ENCODE data around the gene SOX1. TPM values are rescaled to one million over a fixed set of nuclear protein-coding genes. Genes with fewer than 3 reads are reported as not detected.

Gene SOX1
- total and polyA plus RNA-seq, 9 of the 15 experiments (the other 6 are each of a cell fraction or from before 2014, with no cell fraction given) = not detected

DNA sequence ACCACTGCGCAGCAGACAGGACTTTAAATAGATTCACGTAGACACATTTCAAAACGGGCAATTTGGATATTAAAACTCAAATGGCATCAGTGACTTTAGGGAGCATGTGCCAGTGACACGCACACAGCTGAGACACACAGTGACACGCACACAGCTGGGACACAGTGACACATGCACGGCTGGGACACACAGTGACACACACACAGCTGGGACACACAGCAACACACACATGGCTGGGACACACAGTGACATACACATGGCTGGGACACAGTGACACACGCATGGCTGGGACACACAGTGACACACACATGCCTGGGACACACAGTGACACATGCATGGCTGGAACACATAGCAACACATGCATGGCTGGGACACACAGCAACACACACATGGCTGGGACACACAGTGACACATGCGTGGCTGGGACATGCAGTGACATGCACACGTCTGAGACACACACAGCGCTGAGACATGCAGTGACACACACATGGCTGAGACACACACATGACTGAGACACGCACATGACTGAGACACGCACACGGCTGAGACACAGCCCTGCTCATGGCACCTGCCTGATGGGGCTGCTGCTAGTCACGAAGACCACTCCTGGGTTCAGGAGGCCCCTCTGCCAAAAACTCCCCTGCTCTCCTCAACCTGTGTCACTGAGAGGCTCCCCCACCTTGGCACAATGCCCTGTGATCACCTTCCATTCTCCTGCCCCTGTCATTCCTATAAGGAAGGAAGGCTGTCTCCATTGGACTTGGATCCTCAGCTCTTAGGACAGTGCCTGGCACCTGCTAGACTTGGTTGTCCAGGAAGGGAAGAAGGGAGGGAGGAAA lies 52.5 kb downstream of the SOX1 start:
- H3K9me3 ChIP-seq (replicated peaks; ENCODE audit: control insufficient read depth, insufficient read depth, low read depth, low read length) = no peaks in the 10 kb centered on the region
- no peaks in the 10 kb centered on the region for H3K36me3 ChIP-seq (ENCODE audit: control insufficient read depth, insufficient read depth, low read length)
- H4K20me1 ChIP-seq (replicated peaks; ENCODE audit: control insufficient read depth, insufficient read depth, low read length) = 0 out of 2 replicates have a peak, but pooled peaks cover 3% of the 10 kb centered on the region
- no peak overlapping the region for H2AFZ ChIP-seq (ENCODE audit: low read depth, low read length)
- H3K79me2 ChIP-seq (ENCODE audit: control insufficient read depth, insufficient read depth, low read length) = no peaks in the 10 kb centered on the region
- H3K4me2 ChIP-seq (ENCODE audit: insufficient read depth, low read length) = no peak overlapping the region
- intact Hi-C loops (cut with micrococcal nuclease) (no loop called here), in situ Hi-C loops (cut with MboI) (no loop called here)
- ATAC-seq (no peak), FAIRE-seq (no peak), DNase-seq (ENCODE audit: extremely low read depth in 1 of 4, low spot score in 3 of 4) (no peak)
- H3K4me3 ChIP-seq = no peak overlapping the region
- POLR2A ChIA-PET = no interaction called here
- H3K9me1 ChIP-seq (ENCODE audit: control insufficient read depth, insufficient read depth, low read length) = no peaks in the 10 kb centered on the region
- no TSS peak for BruUV-seq (replicated peaks)
- no peak overlapping the region for H3K27ac ChIP-seq (ENCODE audit: extremely low read depth, low read depth, low read length)
- CTCF ChIA-PET (ENCODE audit: low intra/inter-chr PET ratio) = no interaction called here
- peaks cover 4 to 41% of the 10 kb centered on the region in 2 experiments; a peak in 3 of 5 replicates for H3K27me3 ChIP-seq (ENCODE audit: control insufficient read depth in 2 of 2, insufficient read depth in 2 of 2, low read length in 2 of 2)
- no peak overlapping the region for H3K9ac ChIP-seq (ENCODE audit: insufficient read depth in 1 of 2, low read depth in 2 of 2, low read length in 2 of 2)
- 0% methylated on average over 12 of the region's 14 CpGs for WGBS (ENCODE audit: insufficient coverage, low coverage, missing lambda C conversion rate)
- H3K4me1 ChIP-seq (replicated peaks in 1 of 2; ENCODE audit: control insufficient read depth in 2 of 2, insufficient read depth in 2 of 2, low read length in 2 of 2) = no peaks in the 10 kb centered on the region
- no peak for TF ChIP-seq SREBF1 (IDR thresholded peaks at IDR 0.05; ENCODE audit: borderline replicate concordance, low read depth, low read length)
- TF ChIP-seq SIRT6 (IDR thresholded peaks at IDR 0.05; ENCODE audit: low read depth, low read length) = no peak
- TF ChIP-seq, protein P1, sequence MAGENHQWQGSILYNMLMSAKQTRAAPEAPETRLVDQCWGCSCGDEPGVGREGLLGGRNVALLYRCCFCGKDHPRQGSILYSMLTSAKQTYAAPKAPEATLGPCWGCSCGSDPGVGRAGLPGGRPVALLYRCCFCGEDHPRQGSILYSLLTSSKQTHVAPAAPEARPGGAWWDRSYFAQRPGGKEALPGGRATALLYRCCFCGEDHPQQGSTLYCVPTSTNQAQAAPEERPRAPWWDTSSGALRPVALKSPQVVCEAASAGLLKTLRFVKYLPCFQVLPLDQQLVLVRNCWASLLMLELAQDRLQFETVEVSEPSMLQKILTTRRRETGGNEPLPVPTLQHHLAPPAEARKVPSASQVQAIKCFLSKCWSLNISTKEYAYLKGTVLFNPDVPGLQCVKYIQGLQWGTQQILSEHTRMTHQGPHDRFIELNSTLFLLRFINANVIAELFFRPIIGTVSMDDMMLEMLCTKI (IDR thresholded peaks at IDR 0.05; ENCODE audit: partially characterized antibody) = no peak
- no peak for TF ChIP-seq BMI1 (IDR thresholded peaks at IDR 0.05; ENCODE audit: low read length)
- TF ChIP-seq EWSR1 (IDR thresholded peaks at IDR 0.05; ENCODE audit: borderline replicate concordance, low read depth, partially characterized antibody) = no peak
- TF ChIP-seq, protein P2, sequence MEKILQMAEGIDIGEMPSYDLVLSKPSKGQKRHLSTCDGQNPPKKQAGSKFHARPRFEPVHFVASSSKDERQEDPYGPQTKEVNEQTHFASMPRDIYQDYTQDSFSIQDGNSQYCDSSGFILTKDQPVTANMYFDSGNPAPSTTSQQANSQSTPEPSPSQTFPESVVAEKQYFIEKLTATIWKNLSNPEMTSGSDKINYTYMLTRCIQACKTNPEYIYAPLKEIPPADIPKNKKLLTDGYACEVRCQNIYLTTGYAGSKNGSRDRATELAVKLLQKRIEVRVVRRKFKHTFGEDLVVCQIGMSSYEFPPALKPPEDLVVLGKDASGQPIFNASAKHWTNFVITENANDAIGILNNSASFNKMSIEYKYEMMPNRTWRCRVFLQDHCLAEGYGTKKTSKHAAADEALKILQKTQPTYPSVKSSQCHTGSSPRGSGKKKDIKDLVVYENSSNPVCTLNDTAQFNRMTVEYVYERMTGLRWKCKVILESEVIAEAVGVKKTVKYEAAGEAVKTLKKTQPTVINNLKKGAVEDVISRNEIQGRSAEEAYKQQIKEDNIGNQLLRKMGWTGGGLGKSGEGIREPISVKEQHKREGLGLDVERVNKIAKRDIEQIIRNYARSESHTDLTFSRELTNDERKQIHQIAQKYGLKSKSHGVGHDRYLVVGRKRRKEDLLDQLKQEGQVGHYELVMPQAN (IDR thresholded peaks at IDR 0.05; ENCODE audit: borderline replicate concordance) = no peak
- TF ChIP-seq RFX7 (CRISPR knock-in tag; IDR thresholded peaks at IDR 0.05) = no peak
- no peak for TF ChIP-seq SMARCB1 (IDR thresholded peaks at IDR 0.05; ENCODE audit: insufficient read length, low read depth)
- no peak for TF ChIP-seq ZSCAN32 (CRISPR knock-in tag; IDR thresholded peaks at IDR 0.05)
- TF ChIP-seq, protein P3, sequence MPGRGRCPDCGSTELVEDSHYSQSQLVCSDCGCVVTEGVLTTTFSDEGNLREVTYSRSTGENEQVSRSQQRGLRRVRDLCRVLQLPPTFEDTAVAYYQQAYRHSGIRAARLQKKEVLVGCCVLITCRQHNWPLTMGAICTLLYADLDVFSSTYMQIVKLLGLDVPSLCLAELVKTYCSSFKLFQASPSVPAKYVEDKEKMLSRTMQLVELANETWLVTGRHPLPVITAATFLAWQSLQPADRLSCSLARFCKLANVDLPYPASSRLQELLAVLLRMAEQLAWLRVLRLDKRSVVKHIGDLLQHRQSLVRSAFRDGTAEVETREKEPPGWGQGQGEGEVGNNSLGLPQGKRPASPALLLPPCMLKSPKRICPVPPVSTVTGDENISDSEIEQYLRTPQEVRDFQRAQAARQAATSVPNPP (IDR thresholded peaks at IDR 0.05; ENCODE audit: borderline replicate concordance, insufficient read depth, insufficient read length) = no peak
- TF ChIP-seq ZNF551 (CRISPR knock-in tag; IDR thresholded peaks at IDR 0.05) = no peak
- TF ChIP-seq, protein P4, sequence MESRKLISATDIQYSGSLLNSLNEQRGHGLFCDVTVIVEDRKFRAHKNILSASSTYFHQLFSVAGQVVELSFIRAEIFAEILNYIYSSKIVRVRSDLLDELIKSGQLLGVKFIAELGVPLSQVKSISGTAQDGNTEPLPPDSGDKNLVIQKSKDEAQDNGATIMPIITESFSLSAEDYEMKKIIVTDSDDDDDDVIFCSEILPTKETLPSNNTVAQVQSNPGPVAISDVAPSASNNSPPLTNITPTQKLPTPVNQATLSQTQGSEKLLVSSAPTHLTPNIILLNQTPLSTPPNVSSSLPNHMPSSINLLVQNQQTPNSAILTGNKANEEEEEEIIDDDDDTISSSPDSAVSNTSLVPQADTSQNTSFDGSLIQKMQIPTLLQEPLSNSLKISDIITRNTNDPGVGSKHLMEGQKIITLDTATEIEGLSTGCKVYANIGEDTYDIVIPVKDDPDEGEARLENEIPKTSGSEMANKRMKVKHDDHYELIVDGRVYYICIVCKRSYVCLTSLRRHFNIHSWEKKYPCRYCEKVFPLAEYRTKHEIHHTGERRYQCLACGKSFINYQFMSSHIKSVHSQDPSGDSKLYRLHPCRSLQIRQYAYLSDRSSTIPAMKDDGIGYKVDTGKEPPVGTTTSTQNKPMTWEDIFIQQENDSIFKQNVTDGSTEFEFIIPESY (CRISPR knock-in tag; IDR thresholded peaks at IDR 0.05) = no peak
- no peak for TF ChIP-seq FOXK2 (conservative IDR thresholded peaks at IDR 0.05 in 1 of 2, IDR thresholded peaks at IDR 0.05 in 1 of 2; ENCODE audit: low read depth in 2 of 2)
- no peak for TF ChIP-seq FIP1L1 (IDR thresholded peaks at IDR 0.05; ENCODE audit: low read depth, low read length, poor library complexity, severe bottlenecking)

All from K562 (cell line).